H4 (cell line): ENCODE data around the gene QPCT. TPM values are rescaled to one million over a fixed set of nuclear protein-coding genes. Genes with fewer than 3 reads are reported as not detected.

ENCODE experiments used
- total RNA-seq: library from RNA; depleted of rRNA; stranded (reverse); fragments of >200 nt; shearing (Covaris generic); gene quantifications from 2 replicates; pipeline ENCODE4 v1.2.3, GENCODE V29; 2014; rRNA removed

The QPCT gene
- total RNA-seq, 1 experiment from 2014 or later = not detected

Other genes starting within 250 kb of the QPCT start
- 15.0 and 18.5 TPM in 2 replicates for gene EIF2AK2, start 187.7 kb upstream of the QPCT start, total RNA-seq
- gene SULT6B1, start 156.0 kb upstream of the QPCT start, total RNA-seq = 0.66 TPM in 1 of 2 replicates, not detected in the other
- 7.2 and 8.8 TPM in 2 replicates for gene CEBPZOS, start 148.1 kb upstream of the QPCT start, total RNA-seq
- gene CEBPZ, start 113.0 kb upstream of the QPCT start, total RNA-seq = 9.1 and 15.6 TPM in 2 replicates
- 2.7 and 2.9 TPM in 2 replicates for gene NDUFAF7, start 113.0 kb upstream of the QPCT start, total RNA-seq
- gene PRKD3, start 19.8 kb upstream of the QPCT start, total RNA-seq = 10.0 and 10.8 TPM in 2 replicates